ENCODE data around the gene PPP1R3A. TPM values are rescaled to one million over a fixed set of nuclear protein-coding genes. Genes with fewer than 3 reads are reported as not detected.

Gene PPP1R3A
- polyA plus RNA-seq, 2 of the 4 experiments (the other 2 are of a cell fraction) = not detected

- no peak for TF ChIP-seq FOXS1 (CRISPR knock-in tag; IDR thresholded peaks at IDR 0.05)
- TF ChIP-seq POLR2A (IDR thresholded peaks at IDR 0.05; ENCODE audit: low read length) = no peak
- peak; percentile 48 for TF ChIP-seq MAFK (IDR thresholded peaks at IDR 0.05; ENCODE audit: partially characterized antibody)
- TF ChIP-seq GATA3 (IDR thresholded peaks at IDR 0.05; ENCODE audit: borderline replicate concordance) = no peak
- TF ChIP-seq RCOR1 (IDR thresholded peaks at IDR 0.05; ENCODE audit: low read depth, low read length) = no peak
- TF ChIP-seq EHMT2 (IDR thresholded peaks at IDR 0.05; ENCODE audit: low read depth) = no peak
- H3K4me1 ChIP-seq = no peaks in the 10 kb centered on the region
- FAIRE-seq = no peak
- whole genome bisulfite sequencing (ENCODE audit: missing lambda C conversion rate) = 6% methylated on average over 3 of the region's 3 CpGs
- no peak overlapping the region for H3K4me2 ChIP-seq
- no peak for DNase-seq (ENCODE audit: low read depth in 1 of 2, low spot score in 1 of 2)
- ChIA-PET CTCF (no interaction called here), POLR2A (no interaction called here)
- H3K27ac ChIP-seq = no peak overlapping the region
- no peak overlapping the region for H3K4me3 ChIP-seq
- ATAC-seq = no peak
- no peaks in the 10 kb centered on the region for H3K9me3 ChIP-seq
Measured at GRCh38 chr7:113907617-113908016, 11.2 kb downstream of the PPP1R3A start.

DNA sequence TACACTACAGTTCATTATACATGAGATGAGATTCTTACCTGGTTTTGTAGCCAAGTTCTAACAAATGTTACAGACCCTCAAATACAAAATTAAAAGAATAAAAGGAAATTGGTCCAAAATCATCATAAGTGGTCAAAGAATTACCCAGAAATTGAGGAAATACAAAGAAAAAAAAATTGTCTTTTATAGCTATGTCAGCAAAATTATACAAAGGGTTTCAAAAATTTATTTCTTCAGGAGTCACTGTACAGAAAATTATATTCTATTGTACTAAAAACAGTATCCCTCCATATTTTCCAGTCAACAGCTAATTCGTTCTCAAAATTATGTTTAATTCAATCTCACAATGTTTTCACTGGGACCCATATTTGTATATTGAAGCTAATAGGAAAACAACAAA, 14.3 kb downstream of the PPP1R3A start:
- CTCF ChIA-PET = no interaction called here
- WGBS (ENCODE audit: missing lambda C conversion rate) = 2% methylated on average over 1 of the region's 1 CpG
- no peak for DNase-seq (ENCODE audit: low read depth in 1 of 2, low spot score in 1 of 2)
- Histone ChIP-seq H3K4me2 (no peak overlapping the region), H3K9me3 (no peaks in the 10 kb centered on the region), H3K27ac (no peak overlapping the region), H3K4me3 (no peak overlapping the region), H3K4me1 (no peaks in the 10 kb centered on the region)
- TF ChIP-seq MAFK (IDR thresholded peaks at IDR 0.05; ENCODE audit: partially characterized antibody) (peak; percentile 90), EP300 (IDR thresholded peaks at IDR 0.05) (no peak)
- no peak for ATAC-seq
- no peak for FAIRE-seq
- POLR2A ChIA-PET = no interaction called here

DNA sequence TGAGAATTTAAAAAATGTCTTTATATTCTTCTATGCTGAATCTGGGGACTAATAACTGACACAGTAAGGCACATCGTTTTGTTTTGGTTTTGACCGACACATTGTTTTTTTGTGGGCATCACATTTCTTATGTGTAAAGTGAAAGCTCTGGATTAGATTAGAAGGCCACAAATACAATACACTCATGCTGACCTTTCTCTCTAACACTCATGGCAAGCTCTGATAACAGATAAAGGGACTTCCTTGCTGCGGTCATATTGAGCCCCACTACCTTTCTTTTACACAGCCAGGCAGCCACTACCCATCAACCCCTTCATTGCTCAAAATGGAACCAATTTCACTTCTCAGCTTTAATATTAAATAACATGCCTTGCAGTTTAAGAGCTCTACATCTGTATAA, 26.0 kb downstream of the PPP1R3A start:
- Histone ChIP-seq H3K4me3 (no peak overlapping the region), H3K9me3 (no peaks in the 10 kb centered on the region), H3K4me2 (no peak overlapping the region), H3K4me1 (no peaks in the 10 kb centered on the region), H3K27ac (no peak overlapping the region)
- no peak for TF ChIP-seq ZSCAN20 (CRISPR knock-in tag; IDR thresholded peaks at IDR 0.05)
- TF ChIP-seq, protein P1, sequence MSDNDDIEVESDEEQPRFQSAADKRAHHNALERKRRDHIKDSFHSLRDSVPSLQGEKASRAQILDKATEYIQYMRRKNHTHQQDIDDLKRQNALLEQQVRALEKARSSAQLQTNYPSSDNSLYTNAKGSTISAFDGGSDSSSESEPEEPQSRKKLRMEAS (IDR thresholded peaks at IDR 0.05) = no peak
- TF ChIP-seq RAD21 (conservative IDR thresholded peaks at IDR 0.05 in 1 of 2, IDR thresholded peaks at IDR 0.05 in 1 of 2) = no peak
- no peak for TF ChIP-seq FOSB (CRISPR knock-in tag; IDR thresholded peaks at IDR 0.05)
- TF ChIP-seq RARB (CRISPR knock-in tag; IDR thresholded peaks at IDR 0.05) = no peak
- TF ChIP-seq, protein P2, sequence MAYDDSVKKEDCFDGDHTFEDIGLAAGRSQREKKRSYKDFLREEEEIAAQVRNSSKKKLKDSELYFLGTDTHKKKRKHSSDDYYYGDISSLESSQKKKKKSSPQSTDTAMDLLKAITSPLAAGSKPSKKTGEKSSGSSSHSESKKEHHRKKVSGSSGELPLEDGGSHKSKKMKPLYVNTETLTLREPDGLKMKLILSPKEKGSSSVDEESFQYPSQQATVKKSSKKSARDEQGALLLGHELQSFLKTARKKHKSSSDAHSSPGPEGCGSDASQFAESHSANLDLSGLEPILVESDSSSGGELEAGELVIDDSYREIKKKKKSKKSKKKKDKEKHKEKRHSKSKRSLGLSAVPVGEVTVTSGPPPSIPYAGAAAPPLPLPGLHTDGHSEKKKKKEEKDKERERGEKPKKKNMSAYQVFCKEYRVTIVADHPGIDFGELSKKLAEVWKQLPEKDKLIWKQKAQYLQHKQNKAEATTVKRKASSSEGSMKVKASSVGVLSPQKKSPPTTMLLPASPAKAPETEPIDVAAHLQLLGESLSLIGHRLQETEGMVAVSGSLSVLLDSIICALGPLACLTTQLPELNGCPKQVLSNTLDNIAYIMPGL (CRISPR knock-in tag; IDR thresholded peaks at IDR 0.05; ENCODE audit: borderline replicate concordance) = no peak
- no peak for TF ChIP-seq ZNF302 (CRISPR knock-in tag; IDR thresholded peaks at IDR 0.05)
- no peak for TF ChIP-seq RNF2 (IDR thresholded peaks at IDR 0.05; ENCODE audit: borderline replicate concordance, low read depth)
- no peak for TF ChIP-seq ELK1 (IDR thresholded peaks at IDR 0.05; ENCODE audit: low read depth, low read length)
- no peak for TF ChIP-seq JUNB (IDR thresholded peaks at IDR 0.05)
- TF ChIP-seq, protein P3, sequence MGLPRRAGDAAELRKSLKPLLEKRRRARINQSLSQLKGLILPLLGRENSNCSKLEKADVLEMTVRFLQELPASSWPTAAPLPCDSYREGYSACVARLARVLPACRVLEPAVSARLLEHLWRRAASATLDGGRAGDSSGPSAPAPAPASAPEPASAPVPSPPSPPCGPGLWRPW (IDR thresholded peaks at IDR 0.05) = no peak
- TF ChIP-seq, protein P4, sequence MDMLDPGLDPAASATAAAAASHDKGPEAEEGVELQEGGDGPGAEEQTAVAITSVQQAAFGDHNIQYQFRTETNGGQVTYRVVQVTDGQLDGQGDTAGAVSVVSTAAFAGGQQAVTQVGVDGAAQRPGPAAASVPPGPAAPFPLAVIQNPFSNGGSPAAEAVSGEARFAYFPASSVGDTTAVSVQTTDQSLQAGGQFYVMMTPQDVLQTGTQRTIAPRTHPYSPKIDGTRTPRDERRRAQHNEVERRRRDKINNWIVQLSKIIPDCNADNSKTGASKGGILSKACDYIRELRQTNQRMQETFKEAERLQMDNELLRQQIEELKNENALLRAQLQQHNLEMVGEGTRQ (IDR thresholded peaks at IDR 0.05) = no peak
- TF ChIP-seq GATA3 (IDR thresholded peaks at IDR 0.05; ENCODE audit: borderline replicate concordance) = no peak
- TF ChIP-seq MYC (IDR thresholded peaks at IDR 0.05; ENCODE audit: borderline replicate concordance, low read length) = no peak
- TF ChIP-seq MAZ (IDR thresholded peaks at IDR 0.05; ENCODE audit: borderline replicate concordance, low read depth, low read length) = no peak
- no peak for TF ChIP-seq BHLHE40 (IDR thresholded peaks at IDR 0.05; ENCODE audit: low read depth, low read length)
- TF ChIP-seq MAFK (IDR thresholded peaks at IDR 0.05; ENCODE audit: partially characterized antibody) = no peak
- no peak for TF ChIP-seq HDAC2 (IDR thresholded peaks at IDR 0.05)
- no peak for TF ChIP-seq HOXB13 (CRISPR knock-in tag; IDR thresholded peaks at IDR 0.05; ENCODE audit: low read depth)
- CTCF ChIA-PET = no interaction called here
- POLR2A ChIA-PET = no interaction called here
- FAIRE-seq (no peak), ATAC-seq (no peak), DNase-seq (ENCODE audit: low read depth in 1 of 2, low spot score in 1 of 2) (no peak)
- 33% methylated on average over 3 of the region's 3 CpGs for WGBS (ENCODE audit: missing lambda C conversion rate)

Measured in A549 (cell line).